ENCODE data around the gene TRIM38.
A peak's percentile ranks its signal among the peaks of the same experiment; 100 is the strongest.

- peak; percentile 81 for TF ChIP-seq CTCF (IDR thresholded peaks at IDR 0.05; ENCODE audit: low read length)
- TF ChIP-seq EZH2 (IDR thresholded peaks at IDR 0.05; ENCODE audit: borderline replicate concordance, low read length), result no peak
Measured at GRCh38 chr6:26003102-26003694, 40.6 kb downstream of the TRIM38 start.
